PC-3 (cell line): ENCODE results near the gene SLC35E2B. TPM values are rescaled to one million over a fixed set of nuclear protein-coding genes. Genes with fewer than 3 reads are reported as not detected.
"Not testable (repeated sequence)": the region's sequence is repeated elsewhere in the genome, so short reads cannot be mapped to it uniquely, and the experiment has no call there.

Experiments
- ATAC-seq: fragments of 200-7000 bp; cut with Tn5 transposase; 2 replicates; pipeline ENCODE4 v1.9.1; 2020; ENCODE audit warnings: mild to moderate bottlenecking, moderate library complexity
- BruUV-seq: library from RNA; stranded (reverse); fragments of 400-500 nt; replicated peaks from 2 replicates; lab custom pipeline; 2021; lab: Mats Ljungman, UMichigan
- CTCF ChIA-PET: fragments of 300-600 bp; sonication (Branson Sonifier 250); formaldehyde crosslinking; loops from one replicate; lab custom pipeline; 2022; ENCODE audit warnings: antibody characterized with exemption; lab: Charles Lee
- POLR2A ChIA-PET: fragments of 300-600 bp; sonication (Branson Sonifier 250); formaldehyde crosslinking; loops from one replicate; lab custom pipeline; 2022; ENCODE audit warnings: antibody characterized with exemption; ENCODE audit not compliant: unreplicated experiment; lab: Charles Lee
- DNase-seq: peaks from one replicate; pipeline ENCODE4 v3.0.0-alpha.2; 2015
- H2AFZ ChIP-seq: fragments of 300-600 bp; sonication (generic); 2 replicates; pipeline ENCODE4 v1.6.0; 2016; ENCODE audit warnings: antibody characterized with exemption, low read length
- H3F3A ChIP-seq: fragments of 300-600 bp; sonication (generic); one replicate; pipeline ENCODE4 v1.6.0; 2017; ENCODE audit warnings: antibody characterized with exemption, low read length, control low read depth, mild to moderate bottlenecking; ENCODE audit not compliant: unreplicated experiment
- H3K27ac ChIP-seq: fragments of 300-600 bp; sonication (generic); 2 replicates; pipeline ENCODE4 v1.5.1; 2016; ENCODE audit warnings: mild to moderate bottlenecking, low read length
- H3K27me3 ChIP-seq: fragments of 300-600 bp; sonication (generic); 2 replicates; pipeline ENCODE4 v1.6.1; 2016; ENCODE audit warnings: low read length, mixed read lengths
- H3K36me3 ChIP-seq: fragments of 300-600 bp; sonication (generic); 2 replicates; pipeline ENCODE4 v1.6.1; 2016; ENCODE audit warnings: low read depth, mixed run types, low read length, mixed read lengths
- H3K4me1 ChIP-seq: fragments of 300-600 bp; sonication (generic); 2 replicates; pipeline ENCODE4 v1.5.1; 2016; ENCODE audit warnings: low read length; ENCODE audit not compliant: insufficient read depth
- H3K4me2 ChIP-seq: fragments of 300-600 bp; sonication (generic); 2 replicates; pipeline ENCODE4 v1.6.0; 2016; ENCODE audit warnings: low read length
- H3K4me3 ChIP-seq: fragments of 300-600 bp; sonication (generic); 2 replicates; pipeline ENCODE4 v1.5.1; 2016; ENCODE audit warnings: mild to moderate bottlenecking, low read length, mixed read lengths
- H3K79me2 ChIP-seq: fragments of 300-600 bp; sonication (generic); 2 replicates; pipeline ENCODE4 v1.6.1; 2017; ENCODE audit warnings: low read length, mixed read lengths
- H3K9ac ChIP-seq: fragments of 300-600 bp; sonication (generic); 2 replicates; pipeline ENCODE4 v1.6.0; 2016; ENCODE audit warnings: mild to moderate bottlenecking, low read length
- H3K9me2 ChIP-seq: fragments of 300-600 bp; sonication (generic); replicated peaks from 2 replicates; pipeline ENCODE4 v1.6.1; 2016; ENCODE audit warnings: mixed run types, low read length, mixed read lengths
- H3K9me3 ChIP-seq: fragments of 300-600 bp; sonication (generic); 2 replicates; pipeline ENCODE4 v1.6.1; 2016; ENCODE audit warnings: low read length, mixed read lengths
- H4K20me1 ChIP-seq: fragments of 300-600 bp; sonication (generic); 2 replicates; pipeline ENCODE4 v1.6.1; 2016; ENCODE audit warnings: low read length, mixed read lengths
- intact Hi-C: fragments of 100-400 bp; cut with micrococcal nuclease; formaldehyde crosslinking; loops from 2 replicates; pipeline ENCODE4 v1.9.0; 2023
- total RNA-seq: library from RNA; depleted of rRNA; stranded (reverse); fragments of >200 nt; gene quantifications from 2 replicates; pipeline ENCODE4 v1.2.3, GENCODE V29; 2014

SLC35E2B gene
- total RNA-seq, 1 experiment from 2014 or later = 38.1 TPM

DNA sequence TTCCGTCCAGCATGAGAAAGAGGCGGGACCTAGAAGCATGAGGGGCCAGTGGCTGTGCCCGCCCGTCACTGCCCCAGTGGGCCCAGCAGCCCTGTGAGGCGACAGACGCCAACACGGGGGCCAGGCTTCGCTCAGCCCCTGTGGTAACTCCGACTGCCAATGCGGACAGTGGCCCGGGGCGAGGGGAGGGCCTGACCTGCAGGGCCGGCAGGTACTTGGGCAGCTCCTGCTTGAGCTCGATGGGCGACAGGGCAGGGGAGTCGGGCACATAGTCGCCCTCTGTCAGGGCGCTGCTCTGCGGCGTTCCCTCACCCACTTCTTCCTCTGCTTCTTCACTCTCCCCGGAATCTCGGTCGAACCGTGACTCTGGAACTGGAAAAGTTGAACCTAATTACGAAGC lies 52.5 kb downstream of the SLC35E2B start:
- intact Hi-C loops, POLR2A ChIA-PET, H3K27me3 ChIP-seq, ATAC-seq, BruUV-seq, H3K9me2 ChIP-seq, CTCF ChIA-PET, H2AFZ ChIP-seq, H3K79me2 ChIP-seq, H3K9me3 ChIP-seq, H4K20me1 ChIP-seq, H3K4me2 ChIP-seq, H3K27ac ChIP-seq, DNase-seq, H3F3A ChIP-seq, H3K9ac ChIP-seq, H3K4me1 ChIP-seq, H3K4me3 ChIP-seq: not testable (repeated sequence)
- H3K36me3 ChIP-seq = peaks cover 12% of the 10 kb centered on the region; the same call in 1 of the 2 replicates

- H3K9ac ChIP-seq, H3K79me2 ChIP-seq: not testable (repeated sequence)
Observed at GRCh38 chr1:1639368-1639767, 53.2 kb downstream of the SLC35E2B start.

DNA sequence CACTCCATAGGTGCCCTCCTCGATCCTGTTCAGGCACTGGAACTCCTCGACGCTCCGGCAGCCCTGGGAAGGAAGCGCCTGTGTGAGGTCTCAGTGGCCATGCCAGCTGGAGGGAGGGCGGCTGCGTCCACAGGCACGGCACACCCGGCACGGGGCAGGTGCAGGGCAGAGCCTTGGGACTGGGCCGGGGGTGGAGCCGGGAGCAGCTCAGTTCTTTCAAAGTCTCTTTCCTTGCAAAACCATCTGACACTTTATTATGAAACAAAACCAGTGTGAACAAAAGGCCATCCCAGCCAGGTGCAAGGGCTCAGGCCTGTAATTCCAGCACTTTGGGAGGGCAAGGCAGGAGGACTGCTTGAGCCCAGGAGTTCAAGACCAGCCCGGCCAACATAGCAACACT lies 54.1 kb downstream of the SLC35E2B start:
- H3F3A ChIP-seq, H3K9me2 ChIP-seq, H3K9me3 ChIP-seq, H3K27me3 ChIP-seq, H3K4me1 ChIP-seq, H3K9ac ChIP-seq, BruUV-seq, DNase-seq, ATAC-seq, H3K4me2 ChIP-seq, CTCF ChIA-PET, intact Hi-C loops, H4K20me1 ChIP-seq, H3K27ac ChIP-seq, H3K79me2 ChIP-seq, POLR2A ChIA-PET, H3K4me3 ChIP-seq, H2AFZ ChIP-seq: not testable (repeated sequence)
- H3K36me3 ChIP-seq = peaks cover 12% of the 10 kb centered on the region; the same call in 1 of the 2 replicates

More at GRCh38 chr1:1639368-1639767, 53.2 kb downstream of the SLC35E2B start:
- H3K27ac ChIP-seq, H3K4me1 ChIP-seq, intact Hi-C loops, CTCF ChIA-PET, H3F3A ChIP-seq, DNase-seq, ATAC-seq, H3K4me2 ChIP-seq, H3K9me3 ChIP-seq, H3K27me3 ChIP-seq, H2AFZ ChIP-seq, BruUV-seq, H4K20me1 ChIP-seq, H3K9me2 ChIP-seq, POLR2A ChIA-PET, H3K4me3 ChIP-seq: not testable (repeated sequence)
- H3K36me3 ChIP-seq = peaks cover 12% of the 10 kb centered on the region; the same call in 1 of the 2 replicates

DNA sequence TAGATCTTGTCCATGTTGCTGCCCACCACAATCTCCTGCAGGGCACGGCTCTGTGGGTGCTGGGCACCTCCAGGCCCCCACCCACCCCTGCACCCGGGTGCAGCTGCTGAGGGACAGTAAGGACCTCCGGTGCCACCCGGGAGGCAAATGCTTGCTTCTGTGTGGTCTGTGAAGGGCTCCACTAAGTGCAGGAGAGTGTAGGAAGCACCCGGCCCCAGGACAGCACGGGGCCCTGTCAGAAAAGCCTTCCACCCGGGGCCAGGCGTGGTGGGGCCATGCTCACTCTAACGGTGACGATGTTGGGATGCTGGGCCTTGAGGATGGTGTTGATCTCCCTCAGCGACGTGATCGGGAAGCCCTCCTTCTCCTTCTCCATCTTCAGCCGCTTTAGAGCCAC lies 55.1 kb downstream of the SLC35E2B start:
- H2AFZ ChIP-seq, H3K9ac ChIP-seq, BruUV-seq, POLR2A ChIA-PET, CTCF ChIA-PET, H3K4me3 ChIP-seq, H3K79me2 ChIP-seq, H3K9me2 ChIP-seq, H3K27ac ChIP-seq, DNase-seq, H3K4me1 ChIP-seq, ATAC-seq, H4K20me1 ChIP-seq, H3F3A ChIP-seq, H3K27me3 ChIP-seq, intact Hi-C loops, H3K4me2 ChIP-seq, H3K9me3 ChIP-seq: not testable (repeated sequence)
- peaks cover 12% of the 10 kb centered on the region; the same call in 1 of the 2 replicates for H3K36me3 ChIP-seq

- H4K20me1 ChIP-seq, H2AFZ ChIP-seq, BruUV-seq, POLR2A ChIA-PET, H3F3A ChIP-seq, intact Hi-C loops, H3K4me1 ChIP-seq, H3K27ac ChIP-seq, H3K9me3 ChIP-seq, DNase-seq, H3K9ac ChIP-seq, CTCF ChIA-PET, H3K4me2 ChIP-seq, H3K27me3 ChIP-seq, ATAC-seq, H3K9me2 ChIP-seq, H3K4me3 ChIP-seq, H3K79me2 ChIP-seq: not testable (repeated sequence)
- H3K36me3 ChIP-seq = peaks cover 12% of the 10 kb centered on the region; the same call in 1 of the 2 replicates
Observed at GRCh38 chr1:1636621-1637478, 55.7 kb downstream of the SLC35E2B start.

- POLR2A ChIA-PET, DNase-seq, H3K9me3 ChIP-seq, CTCF ChIA-PET, H3F3A ChIP-seq, H2AFZ ChIP-seq, H3K79me2 ChIP-seq, H3K4me2 ChIP-seq, H3K27ac ChIP-seq, ATAC-seq, H3K9ac ChIP-seq, H3K4me3 ChIP-seq, intact Hi-C loops, H3K4me1 ChIP-seq, H4K20me1 ChIP-seq, H3K27me3 ChIP-seq, BruUV-seq, H3K9me2 ChIP-seq: not testable (repeated sequence)
- peaks cover 12% of the 10 kb centered on the region; the same call in 1 of the 2 replicates for H3K36me3 ChIP-seq
Observed at GRCh38 chr1:1634613-1635012, 58.0 kb downstream of the SLC35E2B start.
